DND-41 (cell line): ENCODE measurements around the gene ZNF746.

ENCODE experiments used
- ATAC-seq: fragments of 200-7000 bp; cut with Tn5 transposase; 3 replicates; pipeline ENCODE4 v1.9.1; 2021; ENCODE audit warnings: low read depth; ENCODE audit not compliant: insufficient read depth
- DNase-seq: peaks from one replicate; pipeline ENCODE4 v3.0.0-alpha.2; 2020
- H2AFZ ChIP-seq: 2 replicates; pipeline ENCODE4 v1.6.0; 2012; ENCODE audit warnings: low read depth, low read length
- H3K27ac ChIP-seq: 2 replicates; pipeline ENCODE4 v1.5.1; 2012; ENCODE audit warnings: low read length, inconsistent platforms
- H3K27me3 ChIP-seq: fragments of 200-600 bp; sonication (generic); 2 replicates; pipeline ENCODE4 v1.6.0; 2012; ENCODE audit warnings: low read length, mild to moderate bottlenecking, inconsistent platforms; ENCODE audit not compliant: insufficient read depth, poor library complexity
- H3K36me3 ChIP-seq: 2 replicates; pipeline ENCODE4 v1.5.1; 2012; ENCODE audit warnings: low read length, inconsistent platforms; ENCODE audit not compliant: insufficient read depth
- H3K4me1 ChIP-seq: 2 replicates; pipeline ENCODE4 v1.5.1; 2012; ENCODE audit warnings: mild to moderate bottlenecking, low read length; ENCODE audit not compliant: insufficient read depth
- H3K4me2 ChIP-seq: 2 replicates; pipeline ENCODE4 v1.6.0; 2012; ENCODE audit warnings: mild to moderate bottlenecking, moderate library complexity, low read length, inconsistent platforms; ENCODE audit not compliant: insufficient read depth
- H3K4me3 ChIP-seq, 2 experiments: fragments of 200-600 bp in 1 of 2; shearing (Covaris generic) in 1 of 2; 2 replicates each; pipeline ENCODE4 v1.5.1; 2012 to 2016; ENCODE audit warnings: inconsistent platforms in 2 of 2, low read length in 2 of 2, mild to moderate bottlenecking in 2 of 2, low read depth in 1 of 2, moderate library complexity in 1 of 2
- H3K79me2 ChIP-seq: 2 replicates; pipeline ENCODE4 v1.6.0; 2012; ENCODE audit warnings: low read length, inconsistent platforms; ENCODE audit not compliant: insufficient read depth
- H3K9ac ChIP-seq: 2 replicates; pipeline ENCODE4 v1.6.0; 2012; ENCODE audit warnings: low read depth, mild to moderate bottlenecking, inconsistent platforms, low read length, moderate library complexity
- H3K9me3 ChIP-seq: 2 replicates; pipeline ENCODE4 v1.5.1; 2012; ENCODE audit warnings: low read length, moderate library complexity, mild to moderate bottlenecking, inconsistent platforms; ENCODE audit not compliant: insufficient read depth, severe bottlenecking
- H4K20me1 ChIP-seq: 2 replicates; pipeline ENCODE4 v1.6.0; 2012; ENCODE audit warnings: low read length; ENCODE audit not compliant: insufficient read depth
- CTCF ChIP-seq: IDR thresholded peaks from 2 replicates; pipeline ENCODE4 v1.5.1; 2012; ENCODE audit warnings: borderline replicate concordance, low read length, moderate library complexity, mild to moderate bottlenecking; ENCODE audit not compliant: poor library complexity, severe bottlenecking; ENCODE audit errors: extremely low read depth
- EZH2 ChIP-seq: IDR thresholded peaks from 3 replicates; pipeline ENCODE4 v1.6.1; 2012; ENCODE audit warnings: borderline replicate concordance, low read depth, mild to moderate bottlenecking, moderate library complexity, low read length, inconsistent platforms; ENCODE audit not compliant: severe bottlenecking

Gene ZNF746

GRCh38 chr7:149544028-149544427, 46.4 kb upstream of the ZNF746 start:
- Histone ChIP-seq H3K9me3 (peaks cover 4% of the 10 kb centered on the region), H3K36me3 (peaks cover 26% of the 10 kb centered on the region), H3K4me3 (no peak overlapping the region), H4K20me1 (no peaks in the 10 kb centered on the region), H3K4me2 (no peak overlapping the region), H3K79me2 (no peaks in the 10 kb centered on the region), H2AFZ (no peak overlapping the region), H3K9ac (no peak overlapping the region), H3K27ac (no peak overlapping the region), H3K27me3 (no peaks in the 10 kb centered on the region), H3K4me1 (no peaks in the 10 kb centered on the region)
- TF ChIP-seq CTCF: no peak
- no peak for TF ChIP-seq EZH2
- ATAC-seq: no peak
- no peak for DNase-seq

DNA sequence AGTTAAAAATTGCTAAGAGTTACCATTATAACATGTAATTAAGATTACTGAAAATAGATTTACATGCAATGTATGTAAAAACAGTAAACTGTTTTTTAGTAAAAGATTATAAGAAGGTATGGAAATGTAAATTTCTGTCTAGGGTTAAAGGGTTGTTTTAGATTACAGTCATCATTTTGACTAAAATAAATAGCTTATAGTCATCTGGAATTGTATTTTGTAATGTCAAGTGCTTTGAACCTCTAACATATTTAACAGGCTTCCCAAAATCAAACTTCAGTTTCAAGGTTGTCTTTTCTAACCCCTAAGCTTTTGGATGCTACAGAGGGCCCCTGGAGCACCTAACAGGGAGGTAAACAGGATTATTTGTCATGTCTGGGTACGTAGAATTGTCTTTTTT, 35.0 kb upstream of the ZNF746 start:
- no peaks in the 10 kb centered on the region for H3K36me3 ChIP-seq
- no peak for DNase-seq
- H4K20me1 ChIP-seq: no peaks in the 10 kb centered on the region
- H3K79me2 ChIP-seq: no peaks in the 10 kb centered on the region
- peaks cover 11% of the 10 kb centered on the region for H3K4me1 ChIP-seq
- no peak overlapping the region for H2AFZ ChIP-seq
- H3K27me3 ChIP-seq: no peaks in the 10 kb centered on the region
- no peak overlapping the region for H3K4me2 ChIP-seq
- TF ChIP-seq CTCF (no peak), EZH2 (no peak)
- ATAC-seq: no peak
- H3K4me3 ChIP-seq: no peak overlapping the region
- H3K9me3 ChIP-seq: peaks cover 31% of the 10 kb centered on the region
- no peak overlapping the region for H3K27ac ChIP-seq
- H3K9ac ChIP-seq: no peak overlapping the region

- Histone ChIP-seq H3K4me2 (no peak overlapping the region), H2AFZ (no peak overlapping the region), H3K4me1 (no peaks in the 10 kb centered on the region), H3K9me3 (peaks cover 34% of the 10 kb centered on the region), H3K27ac (no peak overlapping the region), H3K79me2 (no peaks in the 10 kb centered on the region), H3K36me3 (no peaks in the 10 kb centered on the region), H4K20me1 (no peaks in the 10 kb centered on the region), H3K27me3 (no peaks in the 10 kb centered on the region), H3K9ac (no peak overlapping the region), H3K4me3 (no peak overlapping the region)
- DNase-seq (no peak), ATAC-seq (no peak)
- TF ChIP-seq EZH2: no peak
- TF ChIP-seq CTCF: no peak
Measured at GRCh38 chr7:149529136-149529718, 31.6 kb upstream of the ZNF746 start.
